Activated CD4-positive, alpha-beta T cell treated with anti-CD3 and anti-CD28 coated beads, Interleukin-10, Interleukin-2, amounts not matched to agents 100 ng/mL and 50 ng/mL, durations not matched to agents 16 hours and 8 hours (primary cell): Measurements from ENCODE around the gene GCA.

Source experiments
- DNase-seq: peaks from one replicate; pipeline ENCODE4 v3.0.0-alpha.2; 2020

Gene GCA

GRCh38 chr2:162328424-162329157 lies 15.3 kb upstream of the GCA start:
- DNase-seq = no peak

DNA sequence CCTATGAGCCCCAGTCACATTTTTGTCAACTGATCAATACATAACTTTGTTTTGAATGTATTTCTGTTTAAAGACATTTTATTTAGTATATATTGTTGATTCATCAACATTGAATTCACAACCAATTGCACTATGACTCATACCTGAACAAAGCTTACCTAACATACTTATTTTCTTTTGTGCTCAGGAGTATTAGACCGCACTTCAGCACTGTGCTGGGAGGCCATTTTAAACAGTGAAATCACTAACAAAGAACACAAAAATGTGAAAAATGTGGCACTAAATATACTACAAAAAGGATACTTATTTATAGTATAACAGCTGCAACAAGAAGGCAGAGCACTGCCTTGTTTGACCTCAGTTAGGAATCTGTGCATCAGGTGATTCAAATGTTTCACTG lies 13.1 kb upstream of the GCA start:
- no peak for DNase-seq

DNA sequence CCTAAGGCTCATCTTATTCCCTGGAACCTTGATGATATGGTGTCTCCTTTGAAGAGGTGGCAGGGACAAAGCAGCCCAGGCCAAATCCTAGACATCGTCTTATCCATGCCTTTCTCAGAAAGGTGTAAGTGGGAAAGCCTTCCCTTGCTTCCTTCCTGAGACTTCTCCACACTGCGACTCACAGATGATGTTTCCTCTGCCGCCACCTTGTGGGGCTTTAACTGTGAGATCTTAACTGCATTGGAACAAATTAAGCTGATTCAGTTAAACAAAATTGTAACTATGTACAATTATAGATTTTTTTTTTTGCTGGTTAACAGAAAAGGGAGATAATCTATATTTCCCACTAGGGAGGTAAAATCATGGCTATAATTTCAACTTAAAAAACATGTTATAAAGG lies 10.0 kb upstream of the GCA start:
- peak; percentile 17 for DNase-seq

DNA sequence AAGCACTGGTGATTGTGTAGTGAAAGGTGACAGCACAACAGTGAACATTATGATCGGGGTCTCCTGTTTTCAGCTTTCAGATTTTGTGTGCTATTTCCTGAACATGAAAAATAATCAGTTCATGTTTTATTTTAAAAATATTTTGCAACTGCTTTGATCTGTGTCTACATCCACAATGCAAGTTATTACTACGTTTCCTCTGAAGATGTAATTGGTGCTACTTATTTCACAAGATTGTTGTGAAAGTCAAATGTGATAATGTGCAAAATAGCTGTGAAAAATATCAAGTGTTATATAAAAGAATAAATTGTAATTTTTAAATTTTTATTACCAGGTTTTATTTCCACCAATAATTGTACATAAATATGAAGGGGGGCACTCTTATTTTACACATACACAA lies 6.1 kb upstream of the GCA start:
- no peak for DNase-seq

DNA sequence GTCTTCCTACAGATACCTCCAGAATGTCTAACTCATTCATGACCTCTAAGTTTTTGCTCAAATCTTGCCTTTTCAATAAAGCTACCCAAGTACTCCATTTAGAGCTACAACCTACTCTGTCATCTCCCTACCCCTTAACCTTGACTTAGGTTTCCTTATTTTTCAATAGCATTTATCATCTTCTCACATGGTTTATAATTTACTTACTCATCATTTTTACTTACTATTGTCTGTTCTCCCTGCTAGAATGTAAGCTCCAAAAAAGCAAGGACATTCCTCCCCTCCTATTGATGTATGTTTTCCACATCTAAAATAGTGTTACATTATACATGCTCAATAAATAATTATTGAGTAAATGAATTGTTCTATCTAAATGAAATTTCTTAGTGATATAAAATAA lies 3.1 kb upstream of the GCA start:
- DNase-seq = no peak

- DNase-seq = no peak
Observed at GRCh38 chr2:162342321-162342720, 1.6 kb upstream of the GCA start.

GRCh38 chr2:162342841-162343240 lies 1.1 kb upstream of the GCA start:
- DNase-seq = no peak

DNA sequence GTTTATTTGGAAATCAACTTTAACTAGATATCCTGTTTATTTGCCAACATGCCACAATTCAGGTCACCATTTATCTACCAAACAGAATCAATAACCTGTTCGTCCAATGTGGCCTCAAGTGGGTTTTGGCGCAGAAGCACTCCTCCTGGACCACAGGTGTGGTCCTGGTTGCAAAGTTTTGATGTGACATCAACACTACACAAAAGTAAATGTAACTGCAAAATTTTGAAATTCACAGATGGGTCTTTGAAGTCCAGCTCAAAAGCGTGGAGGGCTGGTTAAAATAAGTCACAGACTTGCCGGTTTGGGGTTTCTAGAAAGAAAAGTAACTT lies 474 bp upstream of the GCA start:
- DNase-seq = no peak

- DNase-seq = no peak
Observed at GRCh38 chr2:162344617-162344950, 652 bp downstream of the GCA start.

- no peak for DNase-seq
Observed at GRCh38 chr2:162365392-162365791, 21.5 kb downstream of the GCA start.

GRCh38 chr2:162368494-162368893 lies 24.6 kb downstream of the GCA start:
- DNase-seq = no peak

- no peak for DNase-seq
Observed at GRCh38 chr2:162369551-162369950, 25.6 kb downstream of the GCA start.

DNA sequence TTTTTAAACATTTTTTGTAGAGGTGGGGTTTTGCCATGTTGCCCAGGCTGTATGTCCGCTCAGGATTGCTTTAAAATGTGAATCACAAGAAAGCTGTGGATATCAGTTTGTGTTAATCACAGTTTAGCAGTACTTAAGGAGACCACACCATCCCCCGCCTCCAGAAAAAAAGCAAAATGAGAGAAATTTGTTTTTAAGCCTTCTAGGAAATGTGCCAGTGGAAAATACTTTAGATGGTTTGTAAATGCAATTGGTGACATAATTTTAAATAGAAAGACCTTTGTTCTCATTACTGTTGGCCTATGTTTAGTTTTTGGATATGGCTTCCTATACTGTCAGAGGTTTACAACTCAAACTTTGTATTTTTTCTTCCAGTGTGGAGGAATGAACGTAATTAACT lies 27.0 kb downstream of the GCA start:
- no peak for DNase-seq

- no peak for DNase-seq
Observed at GRCh38 chr2:162372818-162373217, 28.9 kb downstream of the GCA start.

DNA sequence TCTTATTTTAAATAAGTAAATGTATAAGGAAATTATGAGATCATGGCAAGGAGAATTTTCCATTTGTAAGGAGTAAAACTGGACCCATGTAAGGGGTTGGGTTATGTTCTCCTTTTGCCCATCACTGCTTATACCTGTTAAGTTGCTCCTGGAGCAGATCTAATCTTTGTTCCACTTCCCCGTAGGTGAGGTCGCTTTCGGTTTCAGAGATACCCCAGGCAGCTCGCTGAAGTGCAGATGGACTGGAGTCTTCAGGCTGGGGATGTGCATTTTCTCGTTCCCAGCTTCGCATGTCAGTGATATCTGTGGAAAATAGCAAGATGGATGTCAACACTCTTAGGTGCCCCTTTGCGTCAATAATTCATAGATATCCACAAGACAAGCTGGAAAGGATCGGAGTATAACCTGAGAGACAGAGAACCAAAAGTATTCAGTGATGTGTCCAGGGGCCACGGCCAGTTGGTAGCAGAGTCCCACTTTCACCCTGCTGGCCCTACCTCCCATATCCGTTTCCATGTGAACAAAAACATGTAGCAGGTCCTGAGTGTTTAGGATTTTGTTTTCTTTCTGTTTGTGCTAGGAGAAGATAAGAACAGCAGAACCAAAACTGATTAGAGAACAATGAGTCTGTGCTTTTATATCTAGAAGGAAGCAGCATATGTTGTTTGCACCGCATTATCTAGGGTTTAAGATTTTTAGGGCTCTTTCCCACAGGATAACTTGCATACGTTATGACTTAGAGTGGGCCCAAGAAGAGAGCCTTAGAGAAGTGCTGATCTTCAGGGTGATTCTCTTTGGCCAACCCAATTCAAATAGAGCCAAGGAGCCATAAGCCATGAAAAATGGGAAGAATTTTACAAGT lies 36.0 kb downstream of the GCA start:
- no peak for DNase-seq

GRCh38 chr2:162381851-162382250 lies 37.9 kb downstream of the GCA start:
- DNase-seq = no peak

DNA sequence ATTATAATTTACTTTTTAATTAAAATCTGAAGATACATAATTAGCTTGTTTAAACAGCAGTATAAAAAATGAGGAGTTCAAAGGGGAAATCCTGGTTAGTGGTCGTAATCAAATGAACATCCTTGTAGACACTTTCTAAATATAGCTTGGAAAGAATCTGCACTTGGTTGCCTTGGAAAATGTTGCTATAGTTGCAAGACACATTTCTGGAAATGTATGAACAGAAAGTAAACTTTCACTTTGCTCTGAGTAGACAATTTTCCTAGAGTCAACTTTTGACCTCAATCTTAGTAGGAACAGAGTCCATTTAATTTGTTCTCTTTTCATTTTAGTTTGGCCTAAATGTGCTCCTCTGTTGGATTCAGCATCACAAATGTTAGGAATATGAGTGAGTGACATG lies 38.3 kb downstream of the GCA start:
- DNase-seq = no peak

DNA sequence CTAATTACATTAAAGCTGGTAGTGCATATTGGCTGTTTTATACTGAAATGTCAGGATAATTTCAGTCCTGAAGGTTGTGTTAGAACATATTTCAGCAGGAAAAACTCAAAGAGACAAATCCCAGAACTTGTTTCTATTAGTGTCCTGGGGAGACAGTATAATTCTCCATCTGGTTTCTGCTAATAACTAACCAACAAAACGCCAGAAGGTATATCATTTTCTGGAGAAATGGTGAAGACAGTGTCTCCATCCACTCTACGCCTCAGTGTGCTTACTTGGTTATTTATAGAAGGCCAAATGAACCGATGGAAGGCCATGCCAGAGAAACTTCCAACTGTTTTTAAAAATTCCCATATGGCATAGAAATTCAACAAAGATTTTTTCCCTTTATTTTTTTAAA lies 41.6 kb downstream of the GCA start:
- no peak for DNase-seq

- DNase-seq = no peak
Observed at GRCh38 chr2:162390801-162391200, 46.9 kb downstream of the GCA start.

DNA sequence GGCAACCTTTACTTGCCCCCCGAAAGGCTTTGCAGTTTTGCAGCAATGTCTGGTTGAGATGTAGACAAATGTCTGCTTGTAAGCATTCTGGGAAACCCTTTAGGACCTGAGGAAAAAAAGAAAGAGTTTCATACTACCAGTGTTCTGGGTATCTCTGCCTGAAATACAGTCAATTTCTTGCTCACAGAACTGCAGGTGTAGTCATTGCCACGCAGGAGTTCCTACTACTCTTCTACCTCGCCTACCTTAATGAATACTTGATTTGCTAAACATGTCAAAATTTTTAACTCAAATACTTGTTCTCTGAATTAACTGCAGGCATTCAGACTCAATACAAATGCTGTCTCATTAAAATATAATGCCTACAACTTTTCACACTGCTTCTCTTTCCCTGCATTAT lies 56.4 kb downstream of the GCA start:
- no peak for DNase-seq

DNA sequence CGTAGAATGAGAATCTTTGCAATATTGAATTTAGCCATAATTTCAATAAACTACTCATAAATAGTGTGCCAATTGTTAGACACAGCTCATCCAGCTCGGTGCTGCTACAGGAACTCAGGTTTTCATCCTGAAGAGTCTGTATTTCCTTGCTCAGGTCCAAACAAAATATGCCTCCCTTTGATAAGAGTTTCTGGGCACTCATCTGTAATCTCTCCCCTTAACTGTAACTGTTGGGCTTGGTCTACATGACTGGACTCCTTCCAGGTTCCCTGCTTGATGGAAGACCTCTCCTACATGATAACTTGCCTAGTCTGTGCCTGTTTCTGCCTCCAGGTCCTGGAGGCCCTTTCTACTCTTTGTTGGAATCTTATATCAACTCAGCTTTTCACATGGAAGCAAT lies 57.9 kb downstream of the GCA start:
- no peak for DNase-seq

GRCh38 chr2:162403884-162404283 lies 60.0 kb downstream of the GCA start:
- DNase-seq = no peak
